H9 (cell line): ENCODE measurements around the gene UBE2V1. TPM values are rescaled to one million over a fixed set of nuclear protein-coding genes. Genes with fewer than 3 reads are reported as not detected.

Experiments
- DNase-seq: peaks from one replicate; pipeline ENCODE4 v3.0.0-alpha.2; 2017
- H2AFZ ChIP-seq: one replicate; pipeline ENCODE4 v1.6.1; 2013; ENCODE audit warnings: mild to moderate bottlenecking, low read length, control low read depth, moderate library complexity
- H2AK5ac ChIP-seq: 2 replicates; pipeline ENCODE4 v1.6.1; 2013; ENCODE audit warnings: low read length, control low read depth, mixed read lengths; ENCODE audit not compliant: insufficient read length
- H2BK120ac ChIP-seq: one replicate; pipeline ENCODE4 v1.6.1; 2013; ENCODE audit warnings: low read depth, mild to moderate bottlenecking, low read length, control low read depth, inconsistent platforms; ENCODE audit not compliant: poor library complexity, severe bottlenecking
- H2BK12ac ChIP-seq: 2 replicates; pipeline ENCODE4 v1.6.1; 2013; ENCODE audit warnings: low read length, control low read depth, mixed read lengths, low read depth; ENCODE audit not compliant: insufficient read length
- H2BK15ac ChIP-seq: 2 replicates; pipeline ENCODE4 v1.6.1; 2013; ENCODE audit warnings: low read depth, low read length, control low read depth
- H2BK20ac ChIP-seq: one replicate; pipeline ENCODE4 v1.6.1; 2013; ENCODE audit warnings: low read depth, mild to moderate bottlenecking, low read length, control low read depth, inconsistent platforms; ENCODE audit not compliant: poor library complexity, severe bottlenecking
- H2BK5ac ChIP-seq: 2 replicates; pipeline ENCODE4 v1.6.1; 2013; ENCODE audit warnings: low read length, control low read depth, mixed read lengths; ENCODE audit not compliant: insufficient read length
- H3K14ac ChIP-seq: 2 replicates; pipeline ENCODE4 v1.6.1; 2013; ENCODE audit warnings: low read length, control low read depth; ENCODE audit not compliant: insufficient read depth
- H3K18ac ChIP-seq: 2 replicates; pipeline ENCODE4 v1.6.1; 2013; ENCODE audit warnings: low read depth, mild to moderate bottlenecking, mixed read lengths, low read length, control low read depth; ENCODE audit not compliant: insufficient read length
- H3K23ac ChIP-seq: 2 replicates; pipeline ENCODE4 v1.6.1; 2013; ENCODE audit warnings: low read length, control low read depth, mixed read lengths, low read depth; ENCODE audit not compliant: insufficient read length
- H3K23me2 ChIP-seq: 2 replicates; pipeline ENCODE4 v1.6.1; 2013; ENCODE audit warnings: low read depth, mild to moderate bottlenecking, mixed read lengths, low read length, control low read depth; ENCODE audit not compliant: insufficient read length, poor library complexity, severe bottlenecking
- H3K27ac ChIP-seq: 2 replicates; pipeline ENCODE4 v1.5.1; 2013; ENCODE audit warnings: low read length, control low read depth, mixed read lengths, low read depth; ENCODE audit not compliant: insufficient read length
- H3K27me3 ChIP-seq: 2 replicates; pipeline ENCODE4 v1.6.1; 2013; ENCODE audit warnings: low read length, control low read depth, inconsistent platforms; ENCODE audit not compliant: insufficient read depth
- H3K4ac ChIP-seq: 2 replicates; pipeline ENCODE4 v1.6.1; 2013; ENCODE audit warnings: low read depth, mild to moderate bottlenecking, control low read depth, inconsistent platforms, low read length, moderate library complexity
- H3K4me1 ChIP-seq: 2 replicates; pipeline ENCODE4 v1.6.1; 2013; ENCODE audit warnings: low read length, control low read depth, inconsistent platforms; ENCODE audit not compliant: insufficient read depth
- H3K4me2 ChIP-seq: 2 replicates; pipeline ENCODE4 v1.6.1; 2013; ENCODE audit warnings: low read length, control low read depth, mixed read lengths; ENCODE audit not compliant: insufficient read length, insufficient read depth
- H3K56ac ChIP-seq: 2 replicates; pipeline ENCODE4 v1.6.1; 2013; ENCODE audit warnings: low read depth, mild to moderate bottlenecking, mixed read lengths, low read length, control low read depth; ENCODE audit not compliant: insufficient read length
- H3K79me1 ChIP-seq: 2 replicates; pipeline ENCODE4 v1.6.1; 2013; ENCODE audit warnings: low read depth, mild to moderate bottlenecking, moderate library complexity, low read length, control low read depth, inconsistent platforms; ENCODE audit not compliant: insufficient read depth, poor library complexity, severe bottlenecking
- H3K79me2 ChIP-seq: 2 replicates; pipeline ENCODE4 v1.6.1; 2013; ENCODE audit warnings: low read length, control low read depth, inconsistent platforms; ENCODE audit not compliant: insufficient read depth
- H3K9ac ChIP-seq: 2 replicates; pipeline ENCODE4 v1.6.1; 2013; ENCODE audit warnings: low read length, control low read depth, mixed read lengths; ENCODE audit not compliant: insufficient read length; ENCODE audit errors: extremely low read depth
- H3K9me3 ChIP-seq: one replicate; pipeline ENCODE4 v1.6.1; 2013; ENCODE audit warnings: low read depth, low read length, inconsistent platforms; ENCODE audit not compliant: control insufficient read depth
- H3T11ph ChIP-seq: one replicate; pipeline ENCODE4 v1.6.1; 2013; ENCODE audit warnings: mild to moderate bottlenecking, low read length, control low read depth, inconsistent platforms
- H4K20me1 ChIP-seq: one replicate; pipeline ENCODE4 v1.6.1; 2013; ENCODE audit not compliant: control insufficient read depth, insufficient read length, insufficient read depth
- H4K5ac ChIP-seq: 2 replicates; pipeline ENCODE4 v1.6.1; 2013; ENCODE audit warnings: low read depth, mild to moderate bottlenecking, mixed read lengths, low read length, control low read depth; ENCODE audit not compliant: insufficient read length
- H4K8ac ChIP-seq: replicated peaks from 2 replicates; pipeline ENCODE4 v1.6.1; 2013; ENCODE audit warnings: low read length, control low read depth, mixed read lengths, low read depth; ENCODE audit not compliant: insufficient read length
- H4K91ac ChIP-seq: 2 replicates; pipeline ENCODE4 v1.6.1; 2013; ENCODE audit warnings: low read depth, mild to moderate bottlenecking, moderate library complexity, mixed read lengths, low read length, control low read depth; ENCODE audit not compliant: insufficient read length
- H3K27ac Mint-ChIP-seq, 3 experiments: 2 replicates in 2 of 3; 3 replicates in 1 of 3; pipeline ENCODE4 v1.8.0; 2020 to 2021; ENCODE audit warnings: mixed read lengths in 3 of 3, mild to moderate bottlenecking in 1 of 3, moderate library complexity in 1 of 3
- H3K27me3 Mint-ChIP-seq: 2 replicates; pipeline ENCODE4 v1.8.0; 2021; ENCODE audit warnings: low read depth, mild to moderate bottlenecking, moderate library complexity, mixed read lengths
- H3K36me3 Mint-ChIP-seq, 3 experiments: 2 replicates in 2 of 3; 3 replicates in 1 of 3; pipeline ENCODE4 v1.8.0; 2020 to 2021; ENCODE audit warnings: low read depth in 3 of 3, mixed read lengths in 3 of 3; ENCODE audit not compliant: insufficient read depth in 1 of 3
- H3K4me1 Mint-ChIP-seq, 2 experiments: 2 replicates each; pipeline ENCODE4 v1.8.0; 2020; ENCODE audit warnings: mixed read lengths in 2 of 2
- H3K4me3 Mint-ChIP-seq, 2 experiments: 2 replicates in 1 of 2; 3 replicates in 1 of 2; pipeline ENCODE4 v1.8.0; 2020 to 2021; ENCODE audit warnings: mild to moderate bottlenecking in 2 of 2, mixed read lengths in 2 of 2, moderate library complexity in 1 of 2
- H3K9me3 Mint-ChIP-seq, 2 experiments: 2 replicates in 1 of 2; 3 replicates in 1 of 2; pipeline ENCODE4 v1.8.0; 2020; ENCODE audit warnings: mild to moderate bottlenecking in 2 of 2, mixed read lengths in 2 of 2, moderate library complexity in 1 of 2
- CTCF ChIP-seq: fragments of 200-600 bp; sonication (generic); conservative IDR thresholded peaks from 3 replicates; pipeline ENCODE4 v1.8.0; 2021; ENCODE audit warnings: antibody characterized with exemption, mild to moderate bottlenecking
- WGBS: extraction: QIAGEN DNeasy Blood & Tissue Kit; methylation state at CpG from one replicate; pipeline ENCODE4 v1.1.7; 2013; ENCODE audit warnings: missing lambda C conversion rate, low lambda C conversion rate, mixed read lengths; ENCODE audit not compliant: insufficient read length; ENCODE audit errors: extremely low coverage; 5-methylcytosine and 5-hydroxymethylcytosine counted together
- total RNA-seq: library from RNA; stranded (reverse); gene quantifications from 2 replicates; pipeline ENCODE4 v1.2.1, GENCODE V29; 2021

The UBE2V1 gene
- total RNA-seq, 1 experiment from 2014 or later: 152 TPM

DNA sequence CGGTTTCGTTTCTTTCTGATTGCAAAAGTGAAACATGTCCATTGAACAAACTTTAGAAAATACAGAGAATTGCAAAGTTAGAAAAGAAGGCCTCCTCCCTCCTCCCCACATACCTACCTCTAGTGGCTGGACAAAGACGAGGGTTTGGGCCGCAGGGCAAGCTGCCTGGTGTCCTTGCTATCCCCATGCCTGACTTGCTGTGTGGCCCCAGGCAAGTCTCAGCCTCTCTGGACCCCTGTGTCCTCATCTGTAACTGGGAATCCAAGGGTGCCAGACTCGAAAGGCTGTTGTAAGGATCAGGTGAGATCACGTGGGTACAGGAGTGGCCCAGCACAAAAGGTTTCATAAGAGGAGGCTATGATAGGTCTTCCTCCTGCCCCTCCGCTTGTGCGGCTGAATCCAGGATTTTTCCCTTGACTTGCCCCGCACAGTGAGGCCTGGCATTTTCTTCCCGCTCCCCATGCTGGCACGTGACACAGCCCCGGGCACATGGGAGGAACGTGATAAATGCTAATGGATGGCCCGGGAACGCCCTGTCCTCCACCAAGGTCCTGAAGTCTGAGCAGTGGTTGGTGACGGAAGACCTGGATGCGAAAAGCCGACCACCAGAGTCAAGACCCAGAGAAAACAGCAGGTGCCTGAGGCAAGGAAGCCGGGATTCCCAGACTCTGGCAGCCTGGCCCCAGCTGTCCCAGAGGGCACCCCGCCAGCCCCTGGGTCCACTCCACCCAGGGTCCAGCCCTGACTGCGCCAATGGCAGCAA, 55.8 kb downstream of the UBE2V1 start:
- Histone ChIP-seq H3K27ac (no peak overlapping the region), H3K23ac (no peak overlapping the region), H4K91ac (no peak overlapping the region), H2BK5ac (no peak overlapping the region), H2BK12ac (no peak overlapping the region), H2BK15ac (no peak overlapping the region), H3K18ac (no peak overlapping the region), H4K20me1 (no peaks in the 10 kb centered on the region), H2AK5ac (no peak overlapping the region), H4K8ac (no peak overlapping the region), H3K79me1 (no peaks in the 10 kb centered on the region), H3K4ac (no peak overlapping the region), H2BK20ac (no peak overlapping the region), H3K27me3 (no peaks in the 10 kb centered on the region), H3K79me2 (no peaks in the 10 kb centered on the region), H2AFZ (no peak overlapping the region), H3T11ph (no peak overlapping the region), H4K5ac (no peak overlapping the region), H3K4me1 (no peaks in the 10 kb centered on the region), H3K4me2 (no peak overlapping the region), H3K9ac (no peak overlapping the region), H3K9me3 (no peaks in the 10 kb centered on the region), H3K23me2 (no peaks in the 10 kb centered on the region), H2BK120ac (no peak overlapping the region), H3K14ac (no peak overlapping the region), H3K56ac (no peak overlapping the region)
- Mint-ChIP-seq H3K27me3 (no peaks in the 10 kb centered on the region; the same call in 1 of the 2 replicates), H3K4me1 (peaks cover 4 to 19% of the 10 kb centered on the region in 2 experiments; a peak in 3 of 4 replicates), H3K36me3 (no peaks in the 10 kb centered on the region), H3K27ac (no peak overlapping the region), H3K4me3 (no peak overlapping the region), H3K9me3 (no peaks in the 10 kb centered on the region; a peak in 1 of 5 replicates)
- DNase-seq: no peak
- WGBS: no CpG with 5 or more reads among the region's 21 CpGs
- no peak for TF ChIP-seq CTCF
